ENCODE results near the gene PLEKHJ1.

PLEKHJ1 gene

DNA sequence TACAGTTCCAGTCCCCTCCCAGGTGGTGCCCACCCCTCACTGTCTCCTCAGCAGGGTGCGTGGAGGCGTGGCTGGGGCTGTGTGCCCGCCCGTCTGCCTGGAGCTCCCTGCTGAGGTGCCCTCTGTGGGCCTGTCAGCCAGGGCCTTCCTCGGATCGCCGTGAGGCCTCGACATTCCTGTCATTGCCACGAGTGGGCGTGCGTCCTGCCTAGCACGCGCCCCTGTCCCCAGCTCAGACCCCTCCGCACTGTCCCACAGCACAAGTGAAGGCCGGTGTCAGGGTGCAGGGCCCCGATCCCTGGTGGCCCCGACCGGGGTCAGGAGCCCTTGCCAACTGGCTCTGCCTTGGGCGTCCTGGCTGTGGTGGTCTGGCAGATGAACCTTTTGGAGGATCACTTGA, 40.2 kb downstream of the PLEKHJ1 start:
- no peaks in the 10 kb centered on the region for H3K27me3 Mint-ChIP-seq (ENCODE audit: low read depth)
- no peaks in the 10 kb centered on the region for H3K9me3 Mint-ChIP-seq
- no peak overlapping the region for H3K4me3 Mint-ChIP-seq
- peaks cover 30% of the 10 kb centered on the region for H3K36me3 Mint-ChIP-seq (ENCODE audit: low read depth)
- no peak overlapping the region for H3K27ac Mint-ChIP-seq
- TF ChIP-seq, protein P1, sequence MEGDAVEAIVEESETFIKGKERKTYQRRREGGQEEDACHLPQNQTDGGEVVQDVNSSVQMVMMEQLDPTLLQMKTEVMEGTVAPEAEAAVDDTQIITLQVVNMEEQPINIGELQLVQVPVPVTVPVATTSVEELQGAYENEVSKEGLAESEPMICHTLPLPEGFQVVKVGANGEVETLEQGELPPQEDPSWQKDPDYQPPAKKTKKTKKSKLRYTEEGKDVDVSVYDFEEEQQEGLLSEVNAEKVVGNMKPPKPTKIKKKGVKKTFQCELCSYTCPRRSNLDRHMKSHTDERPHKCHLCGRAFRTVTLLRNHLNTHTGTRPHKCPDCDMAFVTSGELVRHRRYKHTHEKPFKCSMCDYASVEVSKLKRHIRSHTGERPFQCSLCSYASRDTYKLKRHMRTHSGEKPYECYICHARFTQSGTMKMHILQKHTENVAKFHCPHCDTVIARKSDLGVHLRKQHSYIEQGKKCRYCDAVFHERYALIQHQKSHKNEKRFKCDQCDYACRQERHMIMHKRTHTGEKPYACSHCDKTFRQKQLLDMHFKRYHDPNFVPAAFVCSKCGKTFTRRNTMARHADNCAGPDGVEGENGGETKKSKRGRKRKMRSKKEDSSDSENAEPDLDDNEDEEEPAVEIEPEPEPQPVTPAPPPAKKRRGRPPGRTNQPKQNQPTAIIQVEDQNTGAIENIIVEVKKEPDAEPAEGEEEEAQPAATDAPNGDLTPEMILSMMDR (IDR thresholded peaks at IDR 0.05; ENCODE audit: unreplicated experiment in 3 of 3) = no peak
- H3K4me1 Mint-ChIP-seq = no peaks in the 10 kb centered on the region

DNA sequence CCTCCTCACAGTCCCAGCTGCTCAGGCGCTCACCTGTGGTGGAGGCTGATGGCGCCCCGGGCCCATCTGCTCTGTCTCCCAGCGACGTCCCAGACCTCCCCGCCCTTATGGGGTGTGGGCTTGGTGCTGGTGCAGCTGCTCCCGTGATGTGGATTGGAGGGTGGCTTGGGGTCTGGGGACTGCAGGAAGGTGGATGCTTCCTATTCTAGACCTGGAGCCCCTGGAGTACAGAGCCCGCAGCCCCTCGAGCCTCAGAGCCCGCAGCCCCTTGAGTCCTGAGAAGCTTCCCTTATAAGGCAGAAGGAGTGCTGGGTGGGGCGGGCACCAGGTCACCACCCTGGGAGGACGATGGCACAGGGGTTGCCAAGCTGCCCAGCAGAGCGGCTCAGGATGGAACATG, 40.8 kb downstream of the PLEKHJ1 start:
- Mint-ChIP-seq H3K4me1 (no peaks in the 10 kb centered on the region), H3K27ac (no peak overlapping the region)
- TF ChIP-seq, protein P1 (IDR thresholded peaks at IDR 0.05; ENCODE audit: unreplicated experiment in 3 of 3) = no peak

DNA sequence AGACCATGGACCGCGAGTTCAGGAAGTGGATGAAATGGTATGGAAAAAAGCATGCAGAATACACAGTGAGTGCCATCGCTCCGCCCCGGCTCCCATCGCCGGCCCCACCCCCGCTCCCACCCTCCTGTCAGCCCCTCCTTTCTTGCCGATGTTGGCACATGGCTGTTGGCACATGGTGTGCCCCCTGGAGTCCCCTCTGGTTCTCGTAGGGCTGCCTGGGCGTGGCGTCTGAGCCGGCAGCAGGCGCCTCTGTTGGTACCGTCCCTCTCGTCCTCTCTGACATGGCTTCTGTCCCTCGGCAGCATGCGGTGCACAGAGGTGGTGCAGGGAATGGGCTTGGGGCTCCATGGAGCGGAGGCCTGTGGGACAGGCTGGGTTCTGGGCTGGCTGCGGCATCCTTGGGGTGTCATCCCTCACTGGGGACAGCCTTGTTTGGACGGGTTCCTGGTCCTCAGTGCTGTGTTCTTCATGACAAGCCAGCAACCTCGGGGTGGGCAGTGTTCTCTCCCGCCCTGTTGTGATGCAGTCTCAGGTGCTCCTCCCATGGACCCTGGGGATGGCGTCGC, 41.5 kb downstream of the PLEKHJ1 start:
- H3K4me3 Mint-ChIP-seq = no peak overlapping the region
- H3K9me3 Mint-ChIP-seq = no peaks in the 10 kb centered on the region
- H3K27ac Mint-ChIP-seq = no peak overlapping the region

More for the DNA sequence above, 40.8 kb downstream of the PLEKHJ1 start:
- Mint-ChIP-seq H3K36me3 (ENCODE audit: low read depth) (peaks cover 31% of the 10 kb centered on the region), H3K9me3 (no peaks in the 10 kb centered on the region), H3K27me3 (ENCODE audit: low read depth) (no peaks in the 10 kb centered on the region), H3K4me3 (no peak overlapping the region)

DNA sequence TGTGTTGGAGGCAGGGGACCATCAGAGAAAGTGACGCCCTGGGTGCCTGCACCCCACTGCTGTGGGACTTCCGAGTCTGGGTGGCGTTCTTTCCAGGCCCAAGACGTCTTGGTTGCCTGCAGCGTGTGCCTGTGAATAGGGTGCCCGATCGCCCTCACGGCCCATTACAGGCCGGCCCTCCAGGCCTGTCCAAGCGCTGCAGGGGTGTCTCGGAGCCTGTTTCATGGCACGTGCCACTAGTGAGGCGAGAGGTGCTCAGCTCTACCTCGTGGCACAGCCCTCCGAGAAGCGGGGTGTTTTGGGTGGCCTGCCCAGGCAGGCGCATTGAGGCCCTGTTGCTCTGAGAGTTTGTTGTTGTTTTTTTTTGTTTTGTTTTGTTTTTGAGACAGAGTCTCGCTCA, 42.3 kb downstream of the PLEKHJ1 start:
- Mint-ChIP-seq H3K27me3 (ENCODE audit: low read depth) (no peaks in the 10 kb centered on the region), H3K27ac (no peak overlapping the region), H3K36me3 (ENCODE audit: low read depth) (peaks cover 28% of the 10 kb centered on the region), H3K9me3 (no peaks in the 10 kb centered on the region), H3K4me1 (no peaks in the 10 kb centered on the region), H3K4me3 (no peak overlapping the region)
- TF ChIP-seq, protein P1 (IDR thresholded peaks at IDR 0.05; ENCODE audit: unreplicated experiment in 3 of 3) = no peak

More for the DNA sequence above, 41.5 kb downstream of the PLEKHJ1 start:
- peaks cover 31% of the 10 kb centered on the region for H3K36me3 Mint-ChIP-seq (ENCODE audit: low read depth)
- no peaks in the 10 kb centered on the region for H3K4me1 Mint-ChIP-seq
- no peaks in the 10 kb centered on the region for H3K27me3 Mint-ChIP-seq (ENCODE audit: low read depth)
- TF ChIP-seq, protein P1 (IDR thresholded peaks at IDR 0.05; ENCODE audit: unreplicated experiment in 3 of 3) = no peak

DNA sequence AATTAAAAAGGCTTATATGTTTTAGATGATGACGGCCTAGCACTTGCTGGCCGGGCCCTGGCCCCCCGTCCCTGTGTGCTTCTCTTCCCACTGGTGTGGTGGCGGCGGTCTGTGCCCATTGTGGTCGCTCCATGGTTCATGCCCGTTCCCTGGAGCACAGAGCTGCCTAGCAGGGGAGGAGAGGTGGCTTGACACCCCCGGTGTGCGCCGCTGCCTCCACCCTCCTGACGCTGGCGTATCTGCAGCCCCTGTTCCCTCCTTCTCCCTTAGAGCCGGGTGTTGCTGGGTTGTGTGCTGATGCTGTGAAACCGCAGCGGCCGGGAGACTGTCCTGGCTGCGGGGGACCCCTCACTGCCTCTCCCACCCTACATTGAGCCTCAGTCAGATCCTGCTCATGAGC, 43.3 kb downstream of the PLEKHJ1 start:
- Mint-ChIP-seq H3K27ac (no peak overlapping the region), H3K9me3 (no peaks in the 10 kb centered on the region), H3K36me3 (ENCODE audit: low read depth) (peaks cover 26% of the 10 kb centered on the region), H3K4me3 (no peak overlapping the region), H3K4me1 (no peaks in the 10 kb centered on the region), H3K27me3 (ENCODE audit: low read depth) (no peaks in the 10 kb centered on the region)
- TF ChIP-seq, protein P1 (IDR thresholded peaks at IDR 0.05; ENCODE audit: unreplicated experiment in 3 of 3) = no peak

Measured in nephron (organoid).